Measurements from ENCODE around the gene MYL5.

The MYL5 gene

DNA sequence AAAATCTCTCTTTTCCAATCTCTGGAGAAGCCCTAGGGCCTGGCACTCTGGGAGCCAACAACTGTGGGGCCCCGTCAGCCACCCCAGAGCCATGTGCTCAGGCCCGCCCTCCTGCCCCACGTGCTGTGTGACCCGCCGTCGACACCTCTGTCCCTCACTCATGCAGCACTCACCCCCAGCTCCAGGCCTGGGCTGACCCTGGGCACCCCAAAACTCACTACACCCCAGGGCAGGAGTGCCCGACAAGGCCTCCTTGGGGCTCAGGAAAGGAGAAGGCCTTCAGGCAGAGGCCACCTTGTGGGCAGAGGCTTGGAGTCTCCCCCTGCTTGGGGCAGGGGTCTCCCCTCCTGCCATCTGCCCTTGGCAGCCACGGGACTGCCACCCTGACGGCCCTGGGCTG is 5.7 kb downstream of the MYL5 start:
- Histone ChIP-seq H3K36me3 (ENCODE audit: control insufficient read depth, insufficient read depth, low read length) (no peaks in the 10 kb centered on the region), H3K27me3 (replicated peaks; ENCODE audit: control insufficient read depth, insufficient read depth, low read length, poor library complexity, severe bottlenecking) (no peaks in the 10 kb centered on the region), H3K27ac (ENCODE audit: insufficient read depth, low read length, poor library complexity, severe bottlenecking) (no peak overlapping the region), H3K9me3 (ENCODE audit: control insufficient read depth, low read length) (no peaks in the 10 kb centered on the region), H3K4me1 (ENCODE audit: control insufficient read depth, insufficient read depth, low read length, poor library complexity, severe bottlenecking) (peaks cover 13% of the 10 kb centered on the region), H3K4me3 (ENCODE audit: insufficient read depth, low read depth, low read length, poor library complexity, severe bottlenecking) (no peak overlapping the region)
- DNase-seq, result no peak

DNA sequence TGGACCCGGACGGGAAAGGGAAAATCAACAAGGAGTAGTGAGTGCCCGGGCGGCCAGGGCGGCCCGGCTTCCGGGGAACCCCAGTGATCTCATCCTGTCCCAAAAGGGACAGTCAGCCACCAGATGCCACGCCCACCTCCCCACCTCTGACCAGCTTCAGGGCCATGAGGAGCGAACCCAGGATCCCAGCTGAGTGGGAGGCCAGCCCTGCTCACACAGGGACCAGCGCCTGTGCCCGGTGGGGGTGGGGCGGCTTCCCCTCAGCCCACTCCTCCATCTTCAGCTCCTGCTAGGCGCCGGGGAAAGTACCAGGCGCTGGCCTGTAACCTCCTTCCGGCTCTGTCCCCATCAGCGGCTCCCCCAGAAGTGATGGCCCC is 6.2 kb downstream of the MYL5 start:
- Histone ChIP-seq H3K4me3 (ENCODE audit: insufficient read depth, low read depth, low read length, poor library complexity, severe bottlenecking) (peak overlapping the region; percentile 60), H3K27me3 (replicated peaks; ENCODE audit: control insufficient read depth, insufficient read depth, low read length, poor library complexity, severe bottlenecking) (no peaks in the 10 kb centered on the region), H3K27ac (ENCODE audit: insufficient read depth, low read length, poor library complexity, severe bottlenecking) (peak overlapping the region; percentile 32), H3K9me3 (ENCODE audit: control insufficient read depth, low read length) (no peaks in the 10 kb centered on the region), H3K36me3 (ENCODE audit: control insufficient read depth, insufficient read depth, low read length) (no peaks in the 10 kb centered on the region), H3K4me1 (ENCODE audit: control insufficient read depth, insufficient read depth, low read length, poor library complexity, severe bottlenecking) (peaks cover 8% of the 10 kb centered on the region)
- DNase-seq, result peak in 1 of 3 donors; percentile 22

DNA sequence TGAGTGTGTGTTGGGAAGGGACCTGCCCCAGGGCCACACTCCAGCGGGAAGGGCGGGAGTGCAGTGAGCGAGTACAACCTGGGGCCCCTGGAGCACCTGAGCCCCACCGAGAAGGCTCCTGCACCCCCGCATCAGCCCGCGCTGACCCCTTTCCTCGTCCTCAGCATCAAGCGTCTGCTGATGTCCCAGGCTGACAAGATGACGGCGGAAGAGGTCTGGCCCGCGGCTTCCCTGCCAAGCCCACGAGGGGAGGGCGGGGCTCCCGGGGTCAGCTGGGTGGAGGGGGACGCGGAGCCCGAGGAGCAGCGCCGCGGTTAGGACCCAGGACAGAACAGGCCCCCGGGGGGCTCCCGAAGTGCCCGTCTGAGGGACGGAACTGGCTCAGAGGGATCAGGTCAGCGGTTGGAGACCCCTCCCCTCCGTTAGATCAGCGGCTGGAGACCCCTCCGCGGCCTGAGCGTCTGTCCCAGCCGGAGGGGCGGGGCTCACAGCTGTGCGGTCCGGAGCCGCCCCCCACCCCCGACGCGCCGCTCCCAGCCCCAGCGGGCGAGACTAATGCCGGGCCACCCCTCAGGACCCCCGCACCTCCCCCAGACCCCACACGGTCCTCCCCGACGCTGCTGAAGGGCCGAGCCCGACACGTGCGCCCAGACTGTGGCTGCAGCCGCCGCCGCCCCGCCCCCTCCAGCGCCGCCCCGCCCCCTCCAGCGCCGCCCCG is 6.7 kb downstream of the MYL5 start:
- peak in 2 of 3 donors; percentile 46 to 53 for DNase-seq
- peak overlapping the region; percentile 32 for H3K27ac ChIP-seq (ENCODE audit: insufficient read depth, low read length, poor library complexity, severe bottlenecking)

DNA sequence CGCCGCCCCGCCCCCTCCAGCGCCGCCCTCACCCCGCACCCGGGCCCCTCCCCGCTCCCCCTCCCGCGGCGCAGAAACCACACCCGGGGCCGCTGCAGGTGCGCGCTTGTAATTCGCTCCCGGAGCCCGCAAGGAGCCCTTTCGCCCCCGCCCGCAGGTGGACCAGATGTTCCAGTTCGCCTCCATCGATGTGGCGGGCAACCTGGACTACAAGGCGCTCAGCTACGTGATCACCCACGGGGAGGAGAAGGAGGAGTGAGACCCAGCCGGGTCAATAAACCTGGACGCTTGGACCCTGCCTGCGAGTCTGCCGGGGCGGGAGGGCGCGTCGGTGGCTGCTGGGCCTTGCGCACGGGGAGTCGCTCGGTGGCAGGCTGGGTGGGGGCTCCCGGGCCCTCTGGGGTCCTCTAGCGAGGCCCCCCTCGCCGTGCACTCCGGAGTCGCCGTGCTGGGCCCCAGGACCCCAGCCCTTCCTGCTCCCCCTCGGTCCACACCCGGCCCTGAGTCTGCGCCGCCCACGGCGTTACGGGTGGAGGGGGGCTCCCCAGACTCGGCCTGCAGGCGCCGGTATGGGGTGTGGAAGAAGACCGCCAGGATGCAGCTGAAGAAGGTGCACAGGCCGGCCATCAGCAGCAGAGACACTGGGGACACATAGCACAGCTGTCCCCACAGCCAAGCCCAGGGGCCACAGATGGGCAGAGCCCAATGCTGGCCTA is 7.6 kb downstream of the MYL5 start:
- Histone ChIP-seq H3K4me3 (ENCODE audit: insufficient read depth, low read depth, low read length, poor library complexity, severe bottlenecking) (no peak overlapping the region), H3K36me3 (ENCODE audit: control insufficient read depth, insufficient read depth, low read length) (no peaks in the 10 kb centered on the region), H3K27me3 (replicated peaks; ENCODE audit: control insufficient read depth, insufficient read depth, low read length, poor library complexity, severe bottlenecking) (no peaks in the 10 kb centered on the region), H3K27ac (ENCODE audit: insufficient read depth, low read length, poor library complexity, severe bottlenecking) (no peak overlapping the region), H3K9me3 (ENCODE audit: control insufficient read depth, low read length) (no peaks in the 10 kb centered on the region), H3K4me1 (ENCODE audit: control insufficient read depth, insufficient read depth, low read length, poor library complexity, severe bottlenecking) (peaks cover 8% of the 10 kb centered on the region)
- peak in 2 of 3 donors; percentile 51 to 66 for DNase-seq

More for the DNA sequence above, 6.7 kb downstream of the MYL5 start:
- Histone ChIP-seq H3K36me3 (ENCODE audit: control insufficient read depth, insufficient read depth, low read length) (no peaks in the 10 kb centered on the region), H3K4me3 (ENCODE audit: insufficient read depth, low read depth, low read length, poor library complexity, severe bottlenecking) (peak overlapping the region; percentile 60), H3K9me3 (ENCODE audit: control insufficient read depth, low read length) (no peaks in the 10 kb centered on the region), H3K4me1 (ENCODE audit: control insufficient read depth, insufficient read depth, low read length, poor library complexity, severe bottlenecking) (peaks cover 8% of the 10 kb centered on the region), H3K27me3 (replicated peaks; ENCODE audit: control insufficient read depth, insufficient read depth, low read length, poor library complexity, severe bottlenecking) (no peaks in the 10 kb centered on the region)

DNA sequence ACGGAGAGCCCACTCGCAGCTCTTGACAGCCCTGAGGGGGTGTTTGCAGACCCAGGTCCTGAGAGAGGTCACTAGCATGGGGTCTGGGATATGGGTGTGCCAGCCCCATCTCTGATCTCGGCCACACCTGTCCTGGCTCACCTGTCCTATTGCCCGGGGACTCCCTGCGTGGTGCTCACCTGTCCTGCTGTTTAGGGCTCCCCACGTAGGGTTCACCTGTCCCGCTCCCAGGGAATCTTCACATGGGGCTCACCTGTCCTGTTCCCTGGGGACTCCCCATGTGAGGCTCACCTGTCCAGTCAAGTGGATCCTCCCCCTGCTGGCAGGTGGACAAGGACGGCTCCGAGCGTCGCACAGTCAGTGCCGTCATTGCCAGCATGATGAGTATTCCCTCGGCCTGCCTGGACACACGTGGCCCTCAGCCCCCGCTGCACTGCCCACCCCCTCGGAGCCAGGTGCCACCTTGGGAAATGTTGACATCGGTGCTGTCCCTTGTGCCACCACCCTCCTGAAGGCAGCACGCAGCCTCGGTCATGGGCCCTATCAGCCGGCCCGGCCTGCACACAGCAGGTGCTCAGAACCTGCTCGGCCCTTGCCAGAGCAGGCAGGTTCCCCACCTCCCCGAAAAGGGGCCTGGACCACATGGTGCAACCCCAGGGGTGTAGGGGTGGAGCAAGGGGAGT is 8.3 kb downstream of the MYL5 start:
- Histone ChIP-seq H3K4me1 (ENCODE audit: control insufficient read depth, insufficient read depth, low read length, poor library complexity, severe bottlenecking) (peaks cover 8% of the 10 kb centered on the region), H3K36me3 (ENCODE audit: control insufficient read depth, insufficient read depth, low read length) (no peaks in the 10 kb centered on the region), H3K27me3 (replicated peaks; ENCODE audit: control insufficient read depth, insufficient read depth, low read length, poor library complexity, severe bottlenecking) (no peaks in the 10 kb centered on the region), H3K9me3 (ENCODE audit: control insufficient read depth, low read length) (no peaks in the 10 kb centered on the region), H3K4me3 (ENCODE audit: insufficient read depth, low read depth, low read length, poor library complexity, severe bottlenecking) (no peak overlapping the region), H3K27ac (ENCODE audit: insufficient read depth, low read length, poor library complexity, severe bottlenecking) (no peak overlapping the region)
- no peak for DNase-seq

DNA sequence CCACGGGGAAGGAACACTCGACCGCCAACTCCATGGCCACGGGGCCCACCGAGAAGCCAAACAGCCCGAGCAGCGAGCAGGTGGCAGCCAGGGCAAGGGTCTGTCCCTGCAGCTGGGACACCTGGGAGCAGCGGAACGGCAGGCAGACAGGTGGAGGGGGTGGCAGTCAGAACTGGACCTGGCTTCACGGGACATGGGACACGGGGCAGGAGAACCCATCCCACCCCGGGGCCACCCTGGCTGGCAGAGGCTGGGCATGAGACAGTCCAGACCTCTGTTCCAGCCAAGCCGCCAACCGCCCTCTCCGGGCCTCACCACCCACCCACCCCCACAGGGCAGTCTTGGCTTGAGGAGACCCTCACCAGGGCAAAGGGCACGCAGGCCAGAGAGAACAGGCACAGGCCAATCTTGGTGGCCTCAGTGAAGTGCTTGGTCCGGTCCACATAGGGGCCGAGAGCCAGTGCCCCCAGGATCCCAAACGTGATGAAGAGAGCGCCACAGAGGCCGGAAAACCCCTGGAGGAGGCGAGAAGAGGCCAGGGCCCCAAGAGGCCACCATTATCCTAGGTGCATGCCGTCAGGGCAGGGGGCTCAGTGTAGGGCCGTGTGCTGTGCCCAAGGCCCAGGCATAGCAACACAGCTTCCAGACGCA is 9.0 kb downstream of the MYL5 start:
- Histone ChIP-seq H3K4me3 (ENCODE audit: insufficient read depth, low read depth, low read length, poor library complexity, severe bottlenecking) (no peak overlapping the region), H3K9me3 (ENCODE audit: control insufficient read depth, low read length) (no peaks in the 10 kb centered on the region), H3K4me1 (ENCODE audit: control insufficient read depth, insufficient read depth, low read length, poor library complexity, severe bottlenecking) (peaks cover 8% of the 10 kb centered on the region), H3K27ac (ENCODE audit: insufficient read depth, low read length, poor library complexity, severe bottlenecking) (no peak overlapping the region), H3K27me3 (replicated peaks; ENCODE audit: control insufficient read depth, insufficient read depth, low read length, poor library complexity, severe bottlenecking) (no peaks in the 10 kb centered on the region), H3K36me3 (ENCODE audit: control insufficient read depth, insufficient read depth, low read length) (no peaks in the 10 kb centered on the region)
- DNase-seq, result no peak

DNA sequence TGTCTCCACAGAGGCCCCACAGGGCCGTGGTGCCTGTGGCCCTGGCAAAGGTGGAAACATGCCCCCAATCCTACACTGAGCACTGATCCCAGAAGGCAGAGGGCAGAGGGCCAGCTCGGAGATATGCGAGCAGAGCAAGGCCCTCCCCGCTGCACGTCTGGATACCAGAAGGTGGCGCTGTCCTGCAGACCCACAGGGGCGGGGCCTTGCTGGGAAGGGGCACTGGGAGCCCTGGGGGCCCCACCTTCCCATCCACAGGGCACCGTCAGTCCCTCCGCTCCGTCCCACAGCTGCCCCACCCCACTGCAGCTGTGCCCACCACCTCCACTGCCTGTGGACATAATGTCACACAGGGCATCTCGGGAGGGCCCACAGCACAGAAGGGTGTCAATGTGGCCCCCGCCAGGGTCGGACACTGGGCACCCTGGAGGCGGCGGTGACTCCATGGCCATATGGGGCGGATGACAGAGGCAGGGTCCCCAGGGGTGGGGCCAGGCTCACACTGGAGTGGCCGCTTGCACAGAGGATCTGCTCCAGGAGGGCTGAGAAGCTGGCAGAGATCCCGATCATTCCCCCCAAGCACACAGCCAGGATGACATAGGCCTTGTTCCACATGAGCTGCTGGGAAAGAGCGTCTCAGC is 9.8 kb downstream of the MYL5 start:
- no peaks in the 10 kb centered on the region for H3K27me3 ChIP-seq (replicated peaks; ENCODE audit: control insufficient read depth, insufficient read depth, low read length, poor library complexity, severe bottlenecking)
- H3K4me3 ChIP-seq (ENCODE audit: insufficient read depth, low read depth, low read length, poor library complexity, severe bottlenecking), result no peak overlapping the region
- no peaks in the 10 kb centered on the region for H3K36me3 ChIP-seq (ENCODE audit: control insufficient read depth, insufficient read depth, low read length)
- peaks cover 8% of the 10 kb centered on the region for H3K4me1 ChIP-seq (ENCODE audit: control insufficient read depth, insufficient read depth, low read length, poor library complexity, severe bottlenecking)
- H3K9me3 ChIP-seq (ENCODE audit: control insufficient read depth, low read length), result no peaks in the 10 kb centered on the region
- H3K27ac ChIP-seq (ENCODE audit: insufficient read depth, low read length, poor library complexity, severe bottlenecking), result no peak overlapping the region
- DNase-seq, result no peak

DNA sequence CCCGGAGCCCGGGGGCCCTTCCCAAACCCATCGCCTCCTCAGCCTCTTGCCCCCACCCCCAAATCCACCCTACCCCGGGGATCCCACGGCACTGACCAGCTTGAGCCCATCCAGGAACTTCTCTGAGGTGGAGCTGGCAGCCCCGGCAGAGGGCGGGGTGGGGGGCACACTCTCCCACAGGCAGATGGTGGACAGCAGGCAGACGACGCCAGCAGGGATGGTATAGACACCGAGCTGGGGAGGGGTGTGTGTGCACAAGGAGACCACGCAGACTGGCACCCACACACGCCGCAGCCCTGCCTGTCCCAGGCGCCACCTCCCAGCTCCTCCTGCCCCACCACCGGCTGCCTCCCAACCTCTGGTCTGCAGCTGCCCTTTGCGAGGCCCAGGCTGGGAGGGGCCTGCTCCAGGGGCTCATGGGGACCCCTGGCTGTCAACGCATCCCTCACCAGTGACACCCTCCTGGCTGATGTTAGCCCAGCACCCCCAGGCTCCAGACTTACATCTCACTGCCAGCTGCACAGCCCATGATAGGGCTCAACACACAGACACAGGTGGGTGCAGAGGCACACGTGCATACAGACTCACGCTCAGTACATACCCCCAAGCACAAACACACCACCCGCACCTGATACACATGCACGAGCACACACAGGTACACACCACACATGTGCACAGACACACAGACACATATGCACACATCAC is 10.4 kb downstream of the MYL5 start:
- H3K9me3 ChIP-seq (ENCODE audit: control insufficient read depth, low read length), result no peaks in the 10 kb centered on the region
- peaks cover 8% of the 10 kb centered on the region for H3K4me1 ChIP-seq (ENCODE audit: control insufficient read depth, insufficient read depth, low read length, poor library complexity, severe bottlenecking)
- H3K36me3 ChIP-seq (ENCODE audit: control insufficient read depth, insufficient read depth, low read length), result no peaks in the 10 kb centered on the region
- no peak for DNase-seq
- no peak overlapping the region for H3K27ac ChIP-seq (ENCODE audit: insufficient read depth, low read length, poor library complexity, severe bottlenecking)
- H3K4me3 ChIP-seq (ENCODE audit: insufficient read depth, low read depth, low read length, poor library complexity, severe bottlenecking), result no peak overlapping the region
- no peaks in the 10 kb centered on the region for H3K27me3 ChIP-seq (replicated peaks; ENCODE audit: control insufficient read depth, insufficient read depth, low read length, poor library complexity, severe bottlenecking)

DNA sequence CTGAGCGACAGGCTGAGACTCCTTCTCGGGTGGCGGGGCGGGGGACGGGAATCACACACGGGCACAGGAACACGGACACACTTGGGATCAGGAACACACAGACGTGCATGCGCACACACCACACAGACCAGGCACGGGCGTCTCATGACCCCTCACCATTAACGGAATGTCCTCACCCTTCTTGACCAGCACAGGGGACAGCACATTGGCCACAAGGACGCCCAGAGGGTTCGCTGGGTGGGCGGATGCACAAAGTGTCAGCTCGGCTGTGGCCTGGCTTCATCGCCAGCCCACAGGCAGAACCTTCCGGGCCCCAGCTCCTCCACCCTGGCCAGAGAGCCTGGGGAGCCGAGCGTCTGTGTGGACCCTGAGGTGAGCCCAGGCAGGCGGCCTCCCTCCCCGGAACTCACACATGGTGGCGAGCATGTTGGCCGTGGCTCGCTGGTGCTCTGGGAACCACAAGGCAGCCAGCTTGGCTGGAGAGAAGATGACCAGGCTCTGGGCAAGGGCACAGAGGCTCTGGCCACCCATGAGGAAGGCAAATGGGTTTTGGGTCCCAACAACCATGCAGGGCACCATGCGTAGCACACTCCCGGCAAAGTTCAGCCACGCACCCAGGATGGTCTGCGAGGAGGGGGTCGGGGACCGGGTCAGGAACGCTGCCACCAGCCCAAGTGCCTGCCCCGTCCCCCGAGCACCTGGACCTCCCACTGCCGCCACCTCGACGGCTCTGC is 11.5 kb downstream of the MYL5 start:
- Histone ChIP-seq H3K27me3 (replicated peaks; ENCODE audit: control insufficient read depth, insufficient read depth, low read length, poor library complexity, severe bottlenecking) (no peaks in the 10 kb centered on the region), H3K4me1 (ENCODE audit: control insufficient read depth, insufficient read depth, low read length, poor library complexity, severe bottlenecking) (peaks cover 4% of the 10 kb centered on the region), H3K27ac (ENCODE audit: insufficient read depth, low read length, poor library complexity, severe bottlenecking) (no peak overlapping the region), H3K9me3 (ENCODE audit: control insufficient read depth, low read length) (no peaks in the 10 kb centered on the region), H3K4me3 (ENCODE audit: insufficient read depth, low read depth, low read length, poor library complexity, severe bottlenecking) (no peak overlapping the region), H3K36me3 (ENCODE audit: control insufficient read depth, insufficient read depth, low read length) (no peaks in the 10 kb centered on the region)
- DNase-seq, result no peak

All from effector memory CD4-positive, alpha-beta T cell (primary cell).